Measurements from ENCODE around the gene TJP2.

DNA sequence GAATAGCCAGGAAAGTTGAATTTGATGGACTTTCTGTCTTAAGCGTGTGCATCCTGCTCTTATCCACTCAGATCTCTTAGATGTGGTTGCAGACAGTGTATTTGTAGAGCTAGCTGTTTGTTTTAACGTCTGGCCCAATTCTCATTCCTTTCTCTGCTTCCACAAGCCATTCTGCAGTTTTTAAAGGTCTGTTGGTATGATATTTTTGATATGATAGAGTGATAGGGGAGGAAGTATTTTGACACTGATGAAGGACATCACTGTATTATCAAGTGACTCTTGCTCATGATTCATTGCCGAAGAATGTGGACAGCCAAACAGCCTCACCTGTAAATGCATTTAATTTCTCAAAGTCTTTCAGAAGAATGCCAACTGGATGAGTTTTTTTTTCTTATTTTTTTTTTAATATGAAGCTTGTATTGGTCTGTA is 4.5 kb downstream of the TJP2 start:
- TF ChIP-seq, protein P1, sequence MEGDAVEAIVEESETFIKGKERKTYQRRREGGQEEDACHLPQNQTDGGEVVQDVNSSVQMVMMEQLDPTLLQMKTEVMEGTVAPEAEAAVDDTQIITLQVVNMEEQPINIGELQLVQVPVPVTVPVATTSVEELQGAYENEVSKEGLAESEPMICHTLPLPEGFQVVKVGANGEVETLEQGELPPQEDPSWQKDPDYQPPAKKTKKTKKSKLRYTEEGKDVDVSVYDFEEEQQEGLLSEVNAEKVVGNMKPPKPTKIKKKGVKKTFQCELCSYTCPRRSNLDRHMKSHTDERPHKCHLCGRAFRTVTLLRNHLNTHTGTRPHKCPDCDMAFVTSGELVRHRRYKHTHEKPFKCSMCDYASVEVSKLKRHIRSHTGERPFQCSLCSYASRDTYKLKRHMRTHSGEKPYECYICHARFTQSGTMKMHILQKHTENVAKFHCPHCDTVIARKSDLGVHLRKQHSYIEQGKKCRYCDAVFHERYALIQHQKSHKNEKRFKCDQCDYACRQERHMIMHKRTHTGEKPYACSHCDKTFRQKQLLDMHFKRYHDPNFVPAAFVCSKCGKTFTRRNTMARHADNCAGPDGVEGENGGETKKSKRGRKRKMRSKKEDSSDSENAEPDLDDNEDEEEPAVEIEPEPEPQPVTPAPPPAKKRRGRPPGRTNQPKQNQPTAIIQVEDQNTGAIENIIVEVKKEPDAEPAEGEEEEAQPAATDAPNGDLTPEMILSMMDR (IDR thresholded peaks at IDR 0.05) = no peak
- TF ChIP-seq POLR2A (IDR thresholded peaks at IDR 0.05) = no peak
